ENCODE measurements around the gene TSPAN14. TPM values are rescaled to one million over a fixed set of nuclear protein-coding genes. Genes with fewer than 3 reads are reported as not detected.

Gene TSPAN14
- total RNA-seq, 6 donors from 2014 or later: 52.1 to 157 (median 111) TPM

GRCh38 chr10:80421707-80422536 lies 32.2 kb upstream of the TSPAN14 start:
- no peak overlapping the region for H3K27ac ChIP-seq
- H3K27me3 ChIP-seq: no peaks in the 10 kb centered on the region
- H3K4me1 ChIP-seq: no peaks in the 10 kb centered on the region
- peaks cover 0 to 5% (median 2%) of the 10 kb centered on the region in 4 donors for H3K36me3 ChIP-seq
- 83 to 84% methylated on average over 8 of the region's 8 CpGs for WGBS, 2 donors
- H3K4me3 ChIP-seq: no peak overlapping the region
- H3K9me3 ChIP-seq: no peaks in the 10 kb centered on the region
- no peak for DNase-seq
- no peak for TF ChIP-seq POLR2AphosphoS5 (IDR thresholded peaks at IDR 0.05)
- TF ChIP-seq EP300 (IDR thresholded peaks at IDR 0.05): no peak
- TF ChIP-seq, protein P1, sequence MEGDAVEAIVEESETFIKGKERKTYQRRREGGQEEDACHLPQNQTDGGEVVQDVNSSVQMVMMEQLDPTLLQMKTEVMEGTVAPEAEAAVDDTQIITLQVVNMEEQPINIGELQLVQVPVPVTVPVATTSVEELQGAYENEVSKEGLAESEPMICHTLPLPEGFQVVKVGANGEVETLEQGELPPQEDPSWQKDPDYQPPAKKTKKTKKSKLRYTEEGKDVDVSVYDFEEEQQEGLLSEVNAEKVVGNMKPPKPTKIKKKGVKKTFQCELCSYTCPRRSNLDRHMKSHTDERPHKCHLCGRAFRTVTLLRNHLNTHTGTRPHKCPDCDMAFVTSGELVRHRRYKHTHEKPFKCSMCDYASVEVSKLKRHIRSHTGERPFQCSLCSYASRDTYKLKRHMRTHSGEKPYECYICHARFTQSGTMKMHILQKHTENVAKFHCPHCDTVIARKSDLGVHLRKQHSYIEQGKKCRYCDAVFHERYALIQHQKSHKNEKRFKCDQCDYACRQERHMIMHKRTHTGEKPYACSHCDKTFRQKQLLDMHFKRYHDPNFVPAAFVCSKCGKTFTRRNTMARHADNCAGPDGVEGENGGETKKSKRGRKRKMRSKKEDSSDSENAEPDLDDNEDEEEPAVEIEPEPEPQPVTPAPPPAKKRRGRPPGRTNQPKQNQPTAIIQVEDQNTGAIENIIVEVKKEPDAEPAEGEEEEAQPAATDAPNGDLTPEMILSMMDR (IDR thresholded peaks at IDR 0.05): no peak
- no peak for TF ChIP-seq POLR2A (IDR thresholded peaks at IDR 0.05)
- no peak for ATAC-seq (ENCODE audit: low FRiP score in 2 of 2)

GRCh38 chr10:80425901-80426300 lies 28.2 kb upstream of the TSPAN14 start:
- Histone ChIP-seq H3K4me1 (peaks cover 0 to 5% (median 0%) of the 10 kb centered on the region in 4 donors), H3K27ac (no peak overlapping the region), H3K36me3 (peaks cover 0 to 5% (median 2%) of the 10 kb centered on the region in 4 donors), H3K27me3 (no peaks in the 10 kb centered on the region), H3K9me3 (no peaks in the 10 kb centered on the region), H3K4me3 (no peak overlapping the region)
- WGBS, 2 donors: 85 to 90% methylated on average over 1 to 2 of the region's 2 CpGs
- ATAC-seq (ENCODE audit: low FRiP score in 2 of 2) (no peak), DNase-seq (no peak)
- no peak for TF ChIP-seq POLR2AphosphoS5 (IDR thresholded peaks at IDR 0.05)
- TF ChIP-seq POLR2A (IDR thresholded peaks at IDR 0.05): no peak
- no peak for TF ChIP-seq EP300 (IDR thresholded peaks at IDR 0.05)
- TF ChIP-seq, protein P1 (IDR thresholded peaks at IDR 0.05): no peak

DNA sequence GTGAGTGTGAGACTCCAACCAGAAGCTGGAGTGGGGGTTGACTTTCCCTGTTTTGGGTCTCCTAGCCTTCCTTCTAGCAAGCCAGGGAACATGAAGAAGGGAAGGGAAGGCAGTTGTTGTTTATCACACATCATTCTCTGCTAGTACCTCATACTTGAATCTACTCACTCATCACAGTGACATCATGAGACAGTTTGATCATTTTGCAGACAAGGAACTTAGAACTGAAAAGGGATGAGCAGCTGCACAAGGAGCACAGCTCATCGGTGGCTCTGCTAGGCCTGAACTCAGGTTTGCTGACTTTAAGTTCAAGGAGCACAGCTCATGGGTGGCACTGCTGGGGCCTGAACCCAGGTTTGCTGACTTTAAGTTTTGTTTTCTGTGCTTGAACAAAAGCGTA lies 26.6 kb upstream of the TSPAN14 start:
- Histone ChIP-seq H3K9me3 (no peaks in the 10 kb centered on the region), H3K4me3 (no peak overlapping the region), H3K27me3 (no peaks in the 10 kb centered on the region), H3K4me1 (peaks cover 0 to 5% (median 0%) of the 10 kb centered on the region in 4 donors), H3K36me3 (peaks cover 0 to 5% (median 2%) of the 10 kb centered on the region in 4 donors), H3K27ac (no peak overlapping the region)
- 84 to 95% methylated on average over 2 of the region's 2 CpGs for WGBS, 2 donors
- ATAC-seq (ENCODE audit: low FRiP score in 2 of 2) (no peak), DNase-seq (no peak)
- TF ChIP-seq, protein P1 (IDR thresholded peaks at IDR 0.05): no peak
- TF ChIP-seq POLR2A (IDR thresholded peaks at IDR 0.05) (no peak), EP300 (IDR thresholded peaks at IDR 0.05) (no peak), POLR2AphosphoS5 (IDR thresholded peaks at IDR 0.05) (no peak)

GRCh38 chr10:80429521-80429973 lies 24.6 kb upstream of the TSPAN14 start:
- no peaks in the 10 kb centered on the region for H3K27me3 ChIP-seq
- H3K36me3 ChIP-seq: peaks cover 0 to 5% (median 0%) of the 10 kb centered on the region in 4 donors
- 65 to 74% methylated on average over 9 of the region's 9 CpGs for WGBS, 2 donors
- peaks cover 0 to 5% (median 0%) of the 10 kb centered on the region in 4 donors for H3K4me1 ChIP-seq
- peak; percentile 81 to 85 for ATAC-seq (ENCODE audit: low FRiP score in 2 of 2)
- no peak for TF ChIP-seq EP300 (IDR thresholded peaks at IDR 0.05)
- peak in 1 of 2 donors; percentile 33 for TF ChIP-seq POLR2AphosphoS5 (IDR thresholded peaks at IDR 0.05)
- TF ChIP-seq, protein P1 (IDR thresholded peaks at IDR 0.05): peak in 1 of 6 experiments; percentile 21
- peak; percentile 29 to 88 for DNase-seq
- H3K4me3 ChIP-seq: no peak overlapping the region
- no peak overlapping the region for H3K27ac ChIP-seq
- no peaks in the 10 kb centered on the region for H3K9me3 ChIP-seq
